SK-N-MC (cell line): ENCODE measurements around the gene GRB7.

Experiments used
- EZH2 ChIP-seq: fragments of 200-600 bp; sonication (generic); IDR thresholded peaks from one replicate; pipeline ENCODE4 v1.6.1; 2017; ENCODE audit warnings: antibody characterized with exemption
- POLR2AphosphoS5 ChIP-seq: IDR thresholded peaks from 2 replicates; pipeline ENCODE4 v1.6.1; 2012; ENCODE audit warnings: mild to moderate bottlenecking, low read depth, low read length, borderline replicate concordance

GRCh38 chr17:39722104-39722503 is 15.6 kb upstream of the GRB7 start:
- no peak for TF ChIP-seq POLR2AphosphoS5
- TF ChIP-seq EZH2, result no peak
